Panc1 (cell line): ENCODE measurements around the gene IL18.

Experiments used
- CTCF ChIP-seq: fragments of 450-650 bp; IDR thresholded peaks from 2 replicates; pipeline ENCODE4 v1.5.1; 2017; ENCODE audit warnings: mild to moderate bottlenecking
- POLR2AphosphoS5 ChIP-seq: IDR thresholded peaks from 2 replicates; pipeline ENCODE4 v1.6.1; 2012; ENCODE audit warnings: mild to moderate bottlenecking, low read depth, low read length, moderate library complexity
- REST ChIP-seq, 2 experiments: IDR thresholded peaks; 2 replicates each; pipeline ENCODE4 v1.6.1; 2011 to 2012; ENCODE audit warnings: low read depth in 2 of 2, control low read depth in 1 of 2, low read length in 1 of 2, mild to moderate bottlenecking in 1 of 2, moderate library complexity in 1 of 2; ENCODE audit not compliant: insufficient read depth in 1 of 2
- SIN3A ChIP-seq: IDR thresholded peaks from 2 replicates; pipeline ENCODE4 v1.6.1; 2012; ENCODE audit warnings: low read depth, mild to moderate bottlenecking, low read length, moderate library complexity, borderline replicate concordance; ENCODE audit not compliant: insufficient read depth
- TCF7L2 ChIP-seq: IDR thresholded peaks from 2 replicates; pipeline ENCODE4 v1.6.1; 2011; ENCODE audit warnings: mild to moderate bottlenecking, low read depth, low read length, inconsistent platforms

- TF ChIP-seq REST (IDR thresholded peaks at IDR 0.05; ENCODE audit: insufficient read depth in 1 of 2, low read depth in 2 of 2, low read length in 1 of 2), result no peak
- no peak for TF ChIP-seq CTCF
- TF ChIP-seq SIN3A, result no peak
- no peak for TF ChIP-seq POLR2AphosphoS5
- TF ChIP-seq TCF7L2, result no peak
These were observed 4.5 kb downstream of the IL18 start for GRCh38 chr11:112159098-112160065.
